GM18511 (cell line): ENCODE measurements around the gene TUT1.
A peak's percentile ranks its signal among the peaks of the same experiment; 100 is the strongest.
"Not testable (repeated sequence)": the region's sequence is repeated elsewhere in the genome, so short reads cannot be mapped to it uniquely, and the experiment has no call there.

Experiments
- ATAC-seq: cut with Tn5 transposase; IDR thresholded peaks from one replicate; pipeline ENCODE4 v1.9.1; 2021; ENCODE audit warnings: mild to moderate bottlenecking, moderate library complexity; ENCODE audit not compliant: unreplicated experiment

The TUT1 gene, protein sequence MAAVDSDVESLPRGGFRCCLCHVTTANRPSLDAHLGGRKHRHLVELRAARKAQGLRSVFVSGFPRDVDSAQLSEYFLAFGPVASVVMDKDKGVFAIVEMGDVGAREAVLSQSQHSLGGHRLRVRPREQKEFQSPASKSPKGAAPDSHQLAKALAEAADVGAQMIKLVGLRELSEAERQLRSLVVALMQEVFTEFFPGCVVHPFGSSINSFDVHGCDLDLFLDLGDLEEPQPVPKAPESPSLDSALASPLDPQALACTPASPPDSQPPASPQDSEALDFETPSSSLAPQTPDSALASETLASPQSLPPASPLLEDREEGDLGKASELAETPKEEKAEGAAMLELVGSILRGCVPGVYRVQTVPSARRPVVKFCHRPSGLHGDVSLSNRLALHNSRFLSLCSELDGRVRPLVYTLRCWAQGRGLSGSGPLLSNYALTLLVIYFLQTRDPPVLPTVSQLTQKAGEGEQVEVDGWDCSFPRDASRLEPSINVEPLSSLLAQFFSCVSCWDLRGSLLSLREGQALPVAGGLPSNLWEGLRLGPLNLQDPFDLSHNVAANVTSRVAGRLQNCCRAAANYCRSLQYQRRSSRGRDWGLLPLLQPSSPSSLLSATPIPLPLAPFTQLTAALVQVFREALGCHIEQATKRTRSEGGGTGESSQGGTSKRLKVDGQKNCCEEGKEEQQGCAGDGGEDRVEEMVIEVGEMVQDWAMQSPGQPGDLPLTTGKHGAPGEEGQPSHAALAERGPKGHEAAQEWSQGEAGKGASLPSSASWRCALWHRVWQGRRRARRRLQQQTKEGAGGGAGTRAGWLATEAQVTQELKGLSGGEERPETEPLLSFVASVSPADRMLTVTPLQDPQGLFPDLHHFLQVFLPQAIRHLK

GRCh38 chr11:62591448-62592145, at the start of gene TUT1:
TSS of gene TUT1 (minus strand) at chr11:62591523. CDS start at chr11:62591485, 38 bp downstream.
- peak; percentile 91 for ATAC-seq

DNA sequence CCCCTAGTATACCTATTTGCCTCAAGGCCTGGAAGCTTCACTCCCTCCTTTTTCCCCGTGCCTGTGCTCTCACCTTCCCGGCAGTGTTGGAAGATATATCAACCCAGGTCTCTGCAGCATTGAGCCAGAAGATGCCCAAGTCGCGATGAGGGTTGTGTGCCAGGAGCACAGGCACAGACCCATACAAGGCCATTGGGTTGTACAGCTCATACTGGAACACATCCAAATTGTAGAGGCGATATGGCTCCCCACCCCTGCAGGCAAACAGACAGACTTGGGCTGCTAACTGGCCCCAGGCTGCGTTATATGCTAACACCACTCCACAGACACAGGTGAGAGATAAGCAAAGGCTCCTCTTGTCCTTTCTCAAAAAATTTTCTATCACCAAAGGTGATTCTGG, 41.2 kb upstream of the TUT1 start:
- no peak for ATAC-seq

DNA sequence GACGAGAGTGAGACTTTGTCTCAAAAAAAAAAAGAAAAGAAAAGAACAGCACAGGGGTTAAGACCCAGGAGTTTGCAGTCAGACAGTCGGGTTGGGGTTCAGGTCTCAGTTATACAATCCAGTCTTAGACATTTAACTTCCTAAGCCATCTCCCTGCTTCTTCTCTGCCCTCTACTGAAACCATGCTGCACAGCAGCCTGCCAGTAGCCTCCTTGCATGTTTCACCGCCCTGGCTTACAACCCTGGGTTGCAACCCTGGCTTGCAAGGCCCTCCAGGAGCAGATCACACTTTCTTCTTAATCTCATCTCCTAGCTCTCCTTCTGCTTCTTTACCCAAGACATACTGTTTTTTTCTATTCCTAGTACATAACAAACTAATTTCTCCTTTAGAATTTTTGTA, 36.4 kb upstream of the TUT1 start:
- no peak for ATAC-seq

- no peak for ATAC-seq
Measured at GRCh38 chr11:62622476-62623089, 31.3 kb upstream of the TUT1 start.

DNA sequence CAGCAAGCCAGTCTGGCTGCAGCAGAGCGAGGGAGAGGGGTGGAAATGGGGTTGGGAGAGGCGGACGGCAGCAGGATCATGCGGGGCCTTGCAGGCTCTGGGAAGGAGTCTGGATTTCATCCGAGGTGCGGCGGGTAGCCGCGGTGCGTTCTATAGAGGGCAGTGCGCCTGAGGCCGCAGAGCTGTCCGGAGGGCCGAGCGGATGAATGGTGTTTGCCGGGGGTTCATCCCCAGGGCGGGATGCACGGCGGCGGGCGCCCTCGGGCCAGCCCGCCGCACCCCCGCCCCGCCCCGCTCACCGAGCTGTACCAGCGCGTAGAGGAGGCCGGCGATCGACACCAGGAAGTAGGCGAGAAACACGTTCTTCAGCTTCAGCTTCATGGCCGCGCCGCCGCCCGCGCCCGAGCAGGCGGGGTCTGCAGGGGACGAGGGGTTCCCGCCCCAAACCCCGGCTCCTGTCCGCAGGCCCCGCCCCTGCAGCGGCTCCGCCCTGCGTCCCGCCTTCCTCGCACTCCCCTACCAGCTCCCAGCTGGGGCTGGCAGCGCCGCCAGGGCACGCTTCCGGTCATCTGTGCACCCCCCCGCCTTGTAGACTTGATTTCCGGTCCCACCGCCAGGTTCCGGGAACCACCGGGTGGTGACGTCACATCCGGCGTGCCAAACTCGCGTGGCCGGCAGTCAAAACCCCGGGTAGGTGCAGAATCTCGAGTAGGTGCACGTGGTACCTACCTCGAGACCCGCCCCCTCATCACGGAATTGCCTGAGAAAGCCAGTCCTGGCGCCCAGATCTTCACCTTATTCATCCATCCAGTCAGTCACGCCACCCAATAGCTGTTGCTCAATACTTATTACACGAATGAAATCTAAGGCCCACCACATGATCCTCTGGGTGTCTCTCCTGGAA, 30.5 kb upstream of the TUT1 start, which contains the start of gene B3GAT3:
Gene B3GAT3, minus strand, starts transcription at position 420 of the 904 bp plus-strand sequence. Its CDS starts 39 bp downstream, at position 381.
- ATAC-seq, result peak; percentile 95

GRCh38 chr11:62621027-62621566, 29.8 kb upstream of the TUT1 start:
- no peak for ATAC-seq

GRCh38 chr11:62616957-62617356, 25.6 kb upstream of the TUT1 start:
- not testable (repeated sequence) for ATAC-seq

DNA sequence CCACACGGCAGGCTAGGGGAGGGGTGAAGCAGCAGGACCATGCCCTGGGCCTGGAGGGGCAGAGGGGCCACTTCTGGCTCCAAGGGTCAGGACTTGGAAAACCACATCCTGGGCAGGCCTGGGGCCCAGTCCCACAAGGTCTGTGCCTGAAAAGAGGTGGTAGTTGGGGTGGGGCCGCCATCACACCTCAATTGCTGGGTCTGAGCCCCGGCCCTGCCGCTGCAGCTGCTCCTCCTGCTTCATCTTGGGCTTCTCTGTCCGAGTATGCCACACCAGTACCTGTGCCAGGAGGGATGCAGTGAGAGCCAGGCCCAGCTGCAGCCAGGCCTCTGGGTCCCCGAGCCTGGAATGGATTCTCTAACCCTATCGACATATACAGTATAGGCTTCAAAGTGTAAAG, 24.2 kb upstream of the TUT1 start:
- no peak for ATAC-seq

- no peak for ATAC-seq
Measured at GRCh38 chr11:62614275-62614674, 23.0 kb upstream of the TUT1 start.

DNA sequence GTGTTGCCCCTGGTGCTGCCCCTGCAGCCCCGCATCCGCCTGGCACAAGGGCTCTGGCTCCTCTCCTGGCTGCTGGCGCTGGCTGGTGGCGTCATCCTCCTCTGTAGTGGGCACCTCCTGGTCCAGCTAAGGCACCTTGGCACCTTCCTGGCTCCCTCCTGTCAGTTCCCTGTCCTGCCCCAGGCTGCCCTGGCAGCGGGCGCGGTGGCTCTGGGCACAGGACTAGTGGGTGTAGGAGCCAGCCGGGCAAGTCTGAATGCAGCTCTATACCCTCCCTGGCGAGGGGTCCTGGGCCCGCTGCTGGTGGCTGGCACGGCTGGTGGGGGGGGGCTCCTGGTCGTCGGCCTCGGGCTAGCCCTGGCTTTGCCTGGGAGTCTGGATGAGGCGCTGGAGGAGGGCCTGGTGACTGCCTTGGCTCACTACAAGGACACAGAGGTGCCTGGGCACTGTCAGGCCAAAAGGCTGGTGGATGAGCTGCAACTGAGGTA, 22.0 kb upstream of the TUT1 start:
- ATAC-seq, result no peak

DNA sequence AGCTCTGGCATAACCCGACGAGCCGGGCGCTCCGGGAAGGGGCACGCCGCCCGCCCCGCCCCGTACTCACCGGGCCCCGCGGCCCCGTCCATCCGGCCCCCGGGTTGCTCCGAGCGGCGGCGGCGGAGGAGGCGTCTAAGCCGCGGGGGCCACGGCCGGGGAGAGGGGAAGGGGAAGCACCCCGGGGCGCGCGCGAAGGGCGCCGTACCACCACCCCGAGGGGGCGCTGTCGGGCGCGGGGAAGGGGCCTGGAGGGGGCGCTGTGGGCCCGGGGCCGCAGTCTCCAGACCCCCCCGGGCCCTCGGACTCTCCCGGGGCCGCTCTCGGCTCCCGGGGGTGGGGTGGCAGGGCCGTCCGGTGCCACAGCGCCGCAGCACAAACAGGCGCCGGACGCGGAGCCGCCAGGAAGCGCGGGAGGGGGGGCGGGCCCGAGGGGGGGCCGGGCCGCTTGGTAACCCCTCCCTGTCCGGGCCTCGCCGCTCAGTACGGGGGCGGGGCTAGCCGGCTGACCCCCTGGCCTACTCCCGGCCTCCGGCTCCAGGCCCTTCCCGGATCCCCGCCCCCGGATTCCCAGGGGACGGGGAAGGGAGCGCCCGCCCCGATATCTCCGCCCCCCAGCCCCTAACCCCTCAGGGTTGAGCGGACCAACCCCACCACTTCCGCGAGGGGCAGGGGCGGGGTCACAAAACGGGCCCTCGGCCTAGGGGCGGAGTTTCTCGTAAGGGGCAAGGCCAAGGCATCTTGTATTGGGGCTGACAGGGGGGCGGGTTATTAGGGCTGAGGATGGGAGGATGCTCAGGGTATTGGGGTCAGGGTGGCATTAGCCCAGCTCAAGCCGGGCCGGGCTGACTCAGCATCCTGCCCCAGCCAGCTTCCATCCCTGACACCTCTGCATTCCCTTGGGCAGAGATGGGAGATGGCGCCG, 21.3 kb upstream of the TUT1 start, which contains the start of the genes EML3 and ROM1:
Gene EML3, minus strand, starts transcription at position 410 of the 925 bp plus-strand sequence. Its CDS starts 318 bp downstream, at position 92.
Gene ROM1, plus strand, starts transcription at position 892 of the 925 bp plus-strand sequence. Its CDS starts 25 bp downstream, at position 917.
- peak; percentile 81 for ATAC-seq

- peak; percentile 30 for ATAC-seq
Measured at GRCh38 chr11:62611705-62612365, 20.5 kb upstream of the TUT1 start.

DNA sequence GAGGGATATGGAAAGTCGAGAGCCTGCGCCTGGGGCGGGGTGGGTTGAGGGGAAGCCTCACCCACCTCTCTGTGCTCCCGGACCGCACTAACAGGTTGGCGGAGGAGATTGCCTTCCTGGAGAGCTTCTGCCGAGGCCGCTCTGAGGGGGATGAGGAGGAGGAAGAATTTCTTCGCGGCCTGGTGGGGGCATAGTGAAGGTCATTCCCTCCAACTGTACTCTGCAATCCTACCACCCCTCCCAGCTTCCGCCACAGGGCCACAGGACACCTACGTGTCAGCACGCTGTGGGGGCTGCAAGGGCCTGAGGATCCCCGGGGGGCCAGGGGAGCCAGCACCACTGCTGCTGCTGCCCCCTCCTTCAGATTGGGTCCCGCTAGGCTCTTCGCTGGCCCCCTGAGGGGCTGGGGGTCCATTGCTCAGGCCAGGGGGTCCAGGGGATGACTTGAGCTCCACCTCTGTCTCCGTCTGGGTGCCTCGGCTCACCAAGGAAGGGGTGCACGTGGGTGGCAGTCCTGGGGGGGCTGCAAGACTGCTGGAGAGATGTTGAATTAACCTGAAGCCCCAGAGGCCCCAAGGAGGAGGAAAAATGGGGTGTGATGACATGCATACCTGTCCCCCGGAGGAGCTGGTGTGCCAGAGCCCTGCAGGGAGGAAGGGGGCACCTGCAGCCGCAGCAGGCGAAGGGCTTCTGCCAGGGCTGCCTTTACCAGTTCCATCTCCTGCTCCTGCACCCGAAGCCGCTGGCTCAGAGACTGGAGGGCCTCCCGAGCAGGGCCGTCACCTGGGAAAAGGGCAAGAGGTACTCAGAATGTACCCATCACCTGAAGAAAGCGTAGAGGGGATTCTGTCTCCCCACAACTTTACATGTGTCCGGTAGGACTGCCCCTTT, 19.7 kb upstream of the TUT1 start:
- no peak for ATAC-seq

DNA sequence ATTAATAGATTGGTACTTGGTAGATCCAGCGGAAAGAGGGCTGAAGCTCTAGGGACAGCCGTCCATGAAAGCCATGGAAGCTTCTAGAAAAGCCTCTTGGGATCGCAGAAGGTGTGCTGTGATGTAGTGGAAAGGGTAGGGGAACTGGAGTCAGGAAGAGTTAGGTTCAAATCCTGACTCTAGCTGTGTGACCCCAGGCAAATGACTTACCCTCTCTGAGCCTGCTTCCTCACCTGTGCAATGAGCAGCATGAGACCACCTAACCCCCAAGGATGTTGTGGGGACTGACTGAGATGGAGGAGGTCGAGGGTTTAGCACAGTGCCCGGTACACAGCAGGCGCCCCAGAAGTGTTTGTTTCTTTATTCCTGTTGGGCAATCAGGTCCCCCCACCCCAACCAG, 19.1 kb upstream of the TUT1 start:
- no peak for ATAC-seq

GRCh38 chr11:62608776-62609175, 17.5 kb upstream of the TUT1 start:
- ATAC-seq, result no peak

DNA sequence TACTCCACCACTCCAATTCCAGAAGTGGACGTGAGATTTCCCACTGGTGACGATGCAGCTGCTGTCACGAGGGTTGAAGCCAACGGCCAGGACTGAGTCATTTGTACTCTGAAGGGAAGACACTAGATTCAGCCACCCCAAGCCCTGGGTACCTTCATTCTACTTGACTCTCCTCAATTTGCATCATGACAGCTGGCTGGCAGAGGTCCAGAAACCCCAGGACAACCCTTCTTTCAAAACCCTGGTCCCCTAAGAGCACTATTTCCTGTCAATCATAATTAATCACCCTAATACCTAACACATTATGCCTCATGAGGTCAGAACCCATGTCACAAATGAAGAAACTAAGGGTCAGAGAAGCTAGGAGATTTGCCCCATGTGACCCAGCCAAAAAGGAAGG, 16.4 kb upstream of the TUT1 start:
- ATAC-seq, result no peak
